Tibial artery (tissue), 4 donors: ENCODE measurements around the gene CDC20.

Experiments used
- DNase-seq, 2 donors: peaks; one replicate each; pipeline ENCODE4 v3.0.0-alpha.2; 2019
- H3K27ac ChIP-seq, 2 donors: fragments of 200-600 bp; sonication (generic) in 1 of 2; 1 replicate in 1 of 2; 2 replicates in 1 of 2; pipeline ENCODE4 v1.5.1; 2018 to 2019; ENCODE audit warnings: mild to moderate bottlenecking in 1 of 2
- H3K27me3 ChIP-seq, 2 donors: fragments of 200-600 bp; sonication (generic) in 1 of 2; one replicate each; pipeline versions ENCODE4 v1.5.1 to v1.6.0; 2016 to 2019
- H3K36me3 ChIP-seq, 3 donors: fragments of 200-600 bp; sonication (generic) in 2 of 3; one replicate each; pipeline ENCODE4 v1.5.1; 2016 to 2019; ENCODE audit warnings: mild to moderate bottlenecking in 2 of 3
- H3K4me1 ChIP-seq, 4 donors: fragments of 200-600 bp; sonication (generic) in 2 of 4; 1 replicate in 3 of 4; 2 replicates in 1 of 4; pipeline ENCODE4 v1.5.1; 2016 to 2019
- H3K4me3 ChIP-seq, 2 donors: fragments of 200-600 bp; sonication (generic) in 1 of 2; 1 replicate in 1 of 2; 2 replicates in 1 of 2; pipeline ENCODE4 v1.5.1; 2018 to 2019; ENCODE audit warnings: mild to moderate bottlenecking in 2 of 2
- H3K9me3 ChIP-seq, 3 donors: fragments of 200-600 bp; sonication (generic) in 1 of 3; one replicate each; pipeline ENCODE4 v1.5.1; 2016 to 2019
- CTCF ChIP-seq, 2 experiments: fragments of 200-600 bp in 1 of 2; fragments of 450-650 bp in 1 of 2; IDR thresholded peaks; one replicate each; pipeline ENCODE4 v1.5.1; 2017 to 2019; ENCODE audit warnings: antibody characterized with exemption in 2 of 2, mild to moderate bottlenecking in 1 of 2, moderate library complexity in 1 of 2
- intact Hi-C: fragments of 100-400 bp; cut with DNase I; formaldehyde crosslinking; loops from one replicate; pipeline ENCODE4 v1.15.0; 2023; ENCODE audit warnings: low total_unique reads

CDC20 gene

DNA sequence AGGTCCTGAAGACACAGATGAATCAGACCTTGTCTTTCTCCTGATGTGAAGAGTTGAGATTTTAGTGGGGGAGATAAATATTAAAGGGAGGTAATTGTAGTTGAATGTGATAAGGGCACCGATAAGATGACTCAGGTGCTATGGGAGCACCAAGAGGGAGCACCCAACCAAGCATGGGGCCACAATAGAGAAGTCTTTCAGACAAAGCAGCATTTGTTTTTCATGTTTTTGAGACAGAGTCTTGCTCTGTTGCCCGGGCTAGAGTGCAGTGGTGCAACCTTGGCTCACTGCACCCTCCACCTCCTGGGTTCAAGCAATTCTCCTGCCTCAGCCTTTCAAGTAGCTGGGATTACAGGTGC is 47.1 kb downstream of the CDC20 start:
- Histone ChIP-seq H3K9me3 (no peaks in the 10 kb centered on the region), H3K36me3 (peaks cover 58 to 73% (median 73%) of the 10 kb centered on the region in 3 donors), H3K27me3 (no peaks in the 10 kb centered on the region), H3K4me3 (no peak overlapping the region), H3K4me1 (no peaks in the 10 kb centered on the region), H3K27ac (no peak overlapping the region)
- TF ChIP-seq CTCF (IDR thresholded peaks at IDR 0.05), result no peak
- DNase-seq, result no peak
- intact Hi-C loops, result no loop called here

DNA sequence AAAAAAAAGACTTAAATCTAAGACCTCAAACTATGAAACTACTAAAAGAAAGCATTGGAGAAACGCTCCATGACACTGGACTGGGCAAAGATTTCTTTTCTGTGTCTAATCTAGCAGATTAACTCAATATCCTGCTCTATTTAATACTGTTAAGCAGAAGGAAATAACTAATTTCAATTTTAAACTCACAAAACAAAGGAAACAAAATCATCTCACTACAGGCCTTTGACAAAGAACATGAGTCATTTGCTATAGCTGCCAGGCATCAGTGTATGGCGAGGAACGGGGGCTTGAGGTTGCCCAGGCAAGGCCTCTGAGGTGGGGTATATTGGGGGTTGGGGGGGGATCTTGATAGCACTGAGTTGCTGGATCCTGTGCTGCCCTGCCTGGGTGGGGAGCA is 51.8 kb downstream of the CDC20 start:
- intact Hi-C loops, result no loop called here
- H3K36me3 ChIP-seq, result peaks cover 34 to 68% (median 60%) of the 10 kb centered on the region in 3 donors
- H3K4me1 ChIP-seq, result no peaks in the 10 kb centered on the region
- no peak for DNase-seq
- no peak for TF ChIP-seq CTCF (IDR thresholded peaks at IDR 0.05)
- no peak overlapping the region for H3K4me3 ChIP-seq
- H3K27ac ChIP-seq, result no peak overlapping the region
- H3K27me3 ChIP-seq, result no peaks in the 10 kb centered on the region
- no peaks in the 10 kb centered on the region for H3K9me3 ChIP-seq
